CD4-positive, alpha-beta memory T cell (primary cell): ENCODE results near the gene EYA2. TPM values are rescaled to one million over a fixed set of nuclear protein-coding genes. Genes with fewer than 3 reads are reported as not detected.

Experiments
- CTCF ChIA-PET: fragments of 350-600 bp; sonication (Branson Sonifier 250); formaldehyde crosslinking; loops from one replicate; lab custom pipeline; 2021; ENCODE audit warnings: inconsistent platforms; ENCODE audit not compliant: partially characterized antibody; lab: Charles Lee
- POLR2A ChIA-PET: fragments of 350-600 bp; sonication (Branson Sonifier 250); formaldehyde crosslinking; loops from one replicate; lab custom pipeline; 2021; ENCODE audit not compliant: partially characterized antibody; lab: Charles Lee
- DNase-seq, 5 donors: peaks; one replicate each; pipeline versions ENCODE4 v3.0.0 to v3.0.0-alpha.2; 2020 to 2022; ENCODE audit warnings: mixed read lengths in 1 of 5
- H3K27ac ChIP-seq: one replicate; pipeline ENCODE4 v1.7.0; 2013; ENCODE audit warnings: low read depth, low read length
- H3K27me3 ChIP-seq: 2 replicates; pipeline ENCODE4 v1.7.0; 2013; ENCODE audit warnings: mild to moderate bottlenecking, low read length, moderate library complexity; ENCODE audit not compliant: insufficient read depth
- H3K36me3 ChIP-seq: 2 replicates; pipeline ENCODE4 v1.7.0; 2013; ENCODE audit warnings: mild to moderate bottlenecking, low read length, moderate library complexity; ENCODE audit not compliant: insufficient read depth
- H3K4me1 ChIP-seq: 2 replicates; pipeline ENCODE4 v1.7.0; 2013; ENCODE audit warnings: mild to moderate bottlenecking, low read length, moderate library complexity; ENCODE audit not compliant: insufficient read depth
- H3K4me3 ChIP-seq, 2 donors: one replicate each; pipeline ENCODE4 v1.7.0; 2013; ENCODE audit warnings: low read length in 2 of 2, mild to moderate bottlenecking in 1 of 2
- H3K9me3 ChIP-seq, 2 donors: one replicate each; pipeline ENCODE4 v1.7.0; 2013; ENCODE audit warnings: low read length in 2 of 2, control low read depth in 1 of 2; ENCODE audit not compliant: control insufficient read depth in 1 of 2
- H3K27ac Mint-ChIP-seq, 7 donors: one replicate each; pipeline ENCODE4 v1.8.0; 2020 to 2021; ENCODE audit warnings: mixed read lengths in 7 of 7, mild to moderate bottlenecking in 6 of 7, inconsistent platforms in 3 of 7, moderate library complexity in 3 of 7
- H3K27me3 Mint-ChIP-seq, 2 donors: one replicate each; pipeline ENCODE4 v1.8.0; 2020 to 2021; ENCODE audit warnings: mixed read lengths in 2 of 2
- H3K36me3 Mint-ChIP-seq, 2 donors: one replicate each; pipeline ENCODE4 v1.8.0; 2020 to 2021; ENCODE audit warnings: mixed read lengths in 2 of 2, inconsistent platforms in 1 of 2, mild to moderate bottlenecking in 1 of 2
- H3K4me1 Mint-ChIP-seq, 4 donors: one replicate each; pipeline ENCODE4 v1.8.0; 2020 to 2021; ENCODE audit warnings: mixed read lengths in 4 of 4, mild to moderate bottlenecking in 1 of 4
- H3K4me3 Mint-ChIP-seq, 8 donors: one replicate each; pipeline ENCODE4 v1.8.0; 2020 to 2021; ENCODE audit warnings: mixed read lengths in 8 of 8, mild to moderate bottlenecking in 7 of 8, moderate library complexity in 6 of 8, inconsistent platforms in 3 of 8
- H3K9me3 Mint-ChIP-seq, 8 donors: one replicate each; pipeline ENCODE4 v1.8.0; 2020 to 2021; ENCODE audit warnings: mixed read lengths in 8 of 8, mild to moderate bottlenecking in 5 of 8, inconsistent platforms in 3 of 8, moderate library complexity in 1 of 8
- intact Hi-C: fragments of 100-400 bp; cut with micrococcal nuclease; formaldehyde crosslinking; loops from one replicate; pipeline ENCODE4 v1.15.1; 2023
- polyA plus RNA-seq, 2 donors: library from polyadenylated mRNA; unstranded; fragments of 300-500 nt; fragmentation: Illumina TruSeq; gene quantifications; one replicate each; pipeline ENCODE4 v1.2.3, GENCODE V29; 2021
- total RNA-seq, 2 experiments: library from RNA; stranded (reverse); gene quantifications; one replicate each; pipeline ENCODE4 v1.2.3, GENCODE V29; 2021

Gene EYA2
- total and polyA plus RNA-seq, 4 experiments from 2014 or later: not detected

- Mint-ChIP-seq H3K27me3 (peaks cover 4 to 14% of the 10 kb centered on the region in 2 donors), H3K36me3 (no peaks in the 10 kb centered on the region), H3K9me3 (peaks cover 0 to 3% (median 0%) of the 10 kb centered on the region in 8 donors), H3K4me3 (no peak overlapping the region), H3K4me1 (peaks cover 0 to 2% (median 0%) of the 10 kb centered on the region in 4 donors), H3K27ac (no peak overlapping the region)
- CTCF ChIA-PET: no interaction called here
- Histone ChIP-seq H3K9me3 (no peaks in the 10 kb centered on the region), H3K27ac (no peak overlapping the region), H3K4me3 (no peak overlapping the region), H3K36me3 (no peaks in the 10 kb centered on the region), H3K27me3 (no peaks in the 10 kb centered on the region), H3K4me1 (no peaks in the 10 kb centered on the region)
- intact Hi-C loops: no loop called here
- POLR2A ChIA-PET: no interaction called here
- DNase-seq: no peak
Observed at GRCh38 chr20:47146686-47147085, 252.0 kb downstream of the EYA2 start.

DNA sequence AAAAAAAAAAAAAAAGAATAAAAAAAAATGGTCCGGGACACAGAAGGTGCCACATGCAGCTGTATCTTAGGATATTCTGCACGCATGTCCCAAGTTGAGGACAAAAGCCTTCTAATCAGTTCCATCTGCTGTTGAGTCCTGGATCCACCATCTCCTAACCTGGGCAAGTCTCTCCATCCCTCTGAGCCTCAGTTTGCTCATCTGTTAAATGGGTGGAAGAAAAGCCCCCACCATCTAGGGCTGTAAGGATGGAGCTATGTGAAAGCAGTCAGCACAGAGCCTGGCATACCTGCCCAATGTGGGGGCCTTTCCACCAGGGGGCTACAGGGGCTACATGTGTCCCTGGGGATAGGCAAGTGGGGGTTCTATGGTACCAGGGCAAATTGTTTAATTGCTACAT is 253.4 kb downstream of the EYA2 start:
- H3K27ac Mint-ChIP-seq: no peak overlapping the region

GRCh38 chr20:47149939-47150338 is 255.3 kb downstream of the EYA2 start:
- Mint-ChIP-seq H3K36me3 (no peaks in the 10 kb centered on the region), H3K27me3 (peaks cover 4 to 17% of the 10 kb centered on the region in 2 donors), H3K9me3 (no peaks in the 10 kb centered on the region), H3K4me3 (no peak overlapping the region), H3K27ac (no peak overlapping the region), H3K4me1 (peaks cover 0 to 2% (median 0%) of the 10 kb centered on the region in 4 donors)
- H3K4me3 ChIP-seq: no peak overlapping the region
- H3K4me1 ChIP-seq: no peaks in the 10 kb centered on the region
- no peaks in the 10 kb centered on the region for H3K27me3 ChIP-seq
- CTCF ChIA-PET: no interaction called here
- no peaks in the 10 kb centered on the region for H3K9me3 ChIP-seq
- DNase-seq: no peak
- H3K27ac ChIP-seq: no peak overlapping the region
- POLR2A ChIA-PET: no interaction called here
- intact Hi-C loops: no loop called here
- H3K36me3 ChIP-seq: no peaks in the 10 kb centered on the region

More for the DNA sequence above, 253.4 kb downstream of the EYA2 start:
- Mint-ChIP-seq H3K4me3 (no peak overlapping the region), H3K27me3 (peaks cover 4 to 14% of the 10 kb centered on the region in 2 donors), H3K9me3 (no peaks in the 10 kb centered on the region), H3K36me3 (no peaks in the 10 kb centered on the region), H3K4me1 (peaks cover 0 to 2% (median 0%) of the 10 kb centered on the region in 4 donors)
- Histone ChIP-seq H3K27me3 (no peaks in the 10 kb centered on the region), H3K4me1 (no peaks in the 10 kb centered on the region), H3K9me3 (no peaks in the 10 kb centered on the region), H3K27ac (no peak overlapping the region), H3K36me3 (no peaks in the 10 kb centered on the region), H3K4me3 (no peak overlapping the region)
- intact Hi-C loops: no loop called here
- no peak for DNase-seq
- POLR2A ChIA-PET: no interaction called here
- CTCF ChIA-PET: no interaction called here

DNA sequence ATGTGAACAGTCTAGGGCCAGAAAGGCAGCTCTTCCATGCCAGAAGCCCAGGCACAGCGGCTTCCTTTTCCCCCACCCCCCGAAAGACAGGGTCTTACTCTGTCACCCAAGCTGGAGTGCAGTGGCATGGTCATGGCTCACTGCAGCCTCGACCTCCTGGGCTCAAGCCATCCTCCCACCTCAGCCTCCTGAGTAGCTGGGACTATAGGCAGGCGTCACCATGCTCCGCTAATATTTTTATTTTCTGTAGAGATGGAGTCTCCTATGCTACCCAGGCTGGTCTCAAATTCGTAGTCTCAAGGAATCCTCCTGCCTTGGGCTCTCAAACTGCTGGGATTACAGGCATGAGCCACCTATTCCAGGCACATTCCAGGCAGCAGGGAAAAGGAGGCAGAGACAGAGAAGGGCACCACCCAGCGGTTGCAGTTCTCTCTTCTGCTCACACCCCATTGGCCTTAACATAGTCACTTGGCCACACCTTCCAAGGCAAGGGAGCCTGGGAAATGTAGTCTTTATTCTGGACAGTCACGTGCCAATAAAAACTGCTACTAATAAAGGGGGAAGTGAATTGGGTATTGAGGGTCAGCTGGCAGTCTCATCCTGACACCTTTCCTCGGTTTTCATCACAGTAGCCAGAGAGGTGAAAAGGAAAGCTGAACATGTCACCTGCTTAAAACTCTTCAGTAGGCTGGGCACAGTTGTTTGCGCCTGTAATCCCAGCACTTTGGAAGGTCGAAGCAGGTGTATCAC is 255.9 kb downstream of the EYA2 start:
- DNase-seq: peak in 1 of 5 donors; percentile 20
- Histone ChIP-seq H3K36me3 (no peaks in the 10 kb centered on the region), H3K4me1 (no peaks in the 10 kb centered on the region), H3K27me3 (no peaks in the 10 kb centered on the region), H3K27ac (no peak overlapping the region), H3K9me3 (no peaks in the 10 kb centered on the region), H3K4me3 (no peak overlapping the region)
- Mint-ChIP-seq H3K27me3 (peaks cover 5 to 15% of the 10 kb centered on the region in 2 donors), H3K4me3 (no peak overlapping the region), H3K36me3 (no peaks in the 10 kb centered on the region), H3K9me3 (no peaks in the 10 kb centered on the region), H3K27ac (no peak overlapping the region), H3K4me1 (peaks cover 0 to 2% (median 0%) of the 10 kb centered on the region in 4 donors)
- intact Hi-C loops: no loop called here
- ChIA-PET CTCF (no interaction called here), POLR2A (no interaction called here)

GRCh38 chr20:47152068-47152467 is 257.4 kb downstream of the EYA2 start:
- Mint-ChIP-seq H3K4me3 (no peak overlapping the region), H3K36me3 (no peaks in the 10 kb centered on the region), H3K27ac (no peak overlapping the region), H3K9me3 (no peaks in the 10 kb centered on the region), H3K27me3 (peaks cover 4 to 11% of the 10 kb centered on the region in 2 donors), H3K4me1 (peaks cover 0 to 2% (median 0%) of the 10 kb centered on the region in 4 donors)
- no peak for DNase-seq
- H3K4me3 ChIP-seq: no peak overlapping the region
- ChIA-PET POLR2A (no interaction called here), CTCF (no interaction called here)
- H3K36me3 ChIP-seq: no peaks in the 10 kb centered on the region
- no peak overlapping the region for H3K27ac ChIP-seq
- no peaks in the 10 kb centered on the region for H3K27me3 ChIP-seq
- no peaks in the 10 kb centered on the region for H3K4me1 ChIP-seq
- H3K9me3 ChIP-seq: no peaks in the 10 kb centered on the region
- intact Hi-C loops: no loop called here

DNA sequence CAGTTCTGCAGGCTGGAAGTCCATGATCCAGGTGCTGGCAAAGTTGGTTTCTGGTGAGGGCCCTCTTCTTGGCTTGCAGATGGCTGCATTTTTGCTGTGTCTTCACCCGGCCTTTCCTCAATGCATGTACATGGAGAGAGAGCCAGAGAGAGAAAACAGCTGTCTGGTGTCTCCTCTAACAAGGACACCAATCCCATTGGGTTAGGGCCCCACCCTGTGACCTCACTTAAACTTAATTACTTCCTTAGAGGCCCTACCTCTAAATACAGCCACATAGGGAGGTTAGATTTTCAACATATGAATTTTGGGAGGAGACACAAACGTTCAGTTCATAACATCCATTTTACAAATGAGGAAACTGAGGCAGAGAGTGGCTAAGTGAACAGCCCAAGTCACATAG is 259.4 kb downstream of the EYA2 start:
- H3K4me1 ChIP-seq: no peaks in the 10 kb centered on the region
- no peak overlapping the region for H3K4me3 ChIP-seq
- no peaks in the 10 kb centered on the region for H3K9me3 Mint-ChIP-seq
- no peak overlapping the region for H3K27ac Mint-ChIP-seq
- no peaks in the 10 kb centered on the region for H3K9me3 ChIP-seq
- no peak overlapping the region for H3K27ac ChIP-seq
- CTCF ChIA-PET: no interaction called here
- POLR2A ChIA-PET: no interaction called here
- DNase-seq: no peak
- no peaks in the 10 kb centered on the region for H3K27me3 ChIP-seq
- intact Hi-C loops: no loop called here
- no peaks in the 10 kb centered on the region for H3K36me3 ChIP-seq
- H3K27me3 Mint-ChIP-seq: peaks cover 5 to 11% of the 10 kb centered on the region in 2 donors
- peaks cover 0 to 2% (median 0%) of the 10 kb centered on the region in 4 donors for H3K4me1 Mint-ChIP-seq
- H3K4me3 Mint-ChIP-seq: no peak overlapping the region
- no peaks in the 10 kb centered on the region for H3K36me3 Mint-ChIP-seq

DNA sequence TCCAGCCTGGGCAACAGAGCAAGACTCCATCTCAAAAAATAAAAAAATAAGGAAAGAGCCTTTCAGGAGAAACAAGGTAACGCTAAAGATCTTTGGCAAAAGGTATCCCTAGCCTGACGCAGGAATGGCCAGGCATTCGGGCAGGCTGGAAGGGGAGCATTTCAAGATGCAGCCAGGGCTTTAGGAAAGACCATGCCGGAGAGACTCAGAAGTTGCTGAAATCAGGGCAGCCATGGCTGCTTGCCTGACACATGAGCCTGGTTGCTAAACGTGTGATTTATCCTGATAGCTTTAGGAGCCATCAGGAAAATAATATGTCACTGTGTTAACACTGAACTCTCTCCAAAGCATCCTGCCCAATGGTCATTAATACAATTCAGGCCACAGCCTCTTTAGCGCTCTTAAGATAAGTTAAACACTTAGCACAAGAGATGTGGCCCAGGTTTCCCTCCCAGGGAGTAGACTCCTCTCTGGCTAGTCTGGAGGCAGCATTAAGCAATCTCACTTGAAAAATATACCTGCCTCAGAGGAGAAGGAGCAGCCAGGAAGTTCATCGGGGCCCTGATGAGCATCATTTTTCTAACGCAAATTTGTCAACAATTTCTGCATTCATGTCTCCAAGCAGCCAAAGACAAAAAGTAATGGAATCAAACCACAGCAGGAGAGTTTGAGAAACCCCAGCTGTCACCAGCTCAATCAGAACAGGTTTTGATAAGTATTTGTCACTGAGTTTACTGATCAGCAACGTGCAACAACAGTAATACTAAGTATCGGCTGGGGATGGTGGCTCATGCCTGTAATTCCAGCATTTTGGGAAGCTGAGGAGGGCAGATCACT is 261.9 kb downstream of the EYA2 start:
- H3K9me3 ChIP-seq: no peaks in the 10 kb centered on the region
- intact Hi-C loops: no loop called here
- Mint-ChIP-seq H3K4me1 (no peaks in the 10 kb centered on the region), H3K27ac (no peak overlapping the region), H3K4me3 (no peak overlapping the region), H3K9me3 (no peaks in the 10 kb centered on the region), H3K27me3 (peaks cover 5 to 9% of the 10 kb centered on the region in 2 donors), H3K36me3 (no peaks in the 10 kb centered on the region)
- no peaks in the 10 kb centered on the region for H3K27me3 ChIP-seq
- no peak for DNase-seq
- CTCF ChIA-PET: no interaction called here
- no peaks in the 10 kb centered on the region for H3K36me3 ChIP-seq
- no peaks in the 10 kb centered on the region for H3K4me1 ChIP-seq
- POLR2A ChIA-PET: no interaction called here
- H3K4me3 ChIP-seq: no peak overlapping the region
- H3K27ac ChIP-seq: no peak overlapping the region
